Measurements from ENCODE around the gene CDH23.

CDH23 gene

GRCh38 chr10:71414359-71414758, 17.6 kb downstream of the CDH23 start:
- TF ChIP-seq EZH2 (optimal IDR thresholded peaks at IDR 0.05; ENCODE audit: low read depth, low read length) (no peak), CTCF (IDR thresholded peaks at IDR 0.05; ENCODE audit: low read length) (no peak), EZH2phosphoT487 (IDR thresholded peaks at IDR 0.05; ENCODE audit: low read length) (no peak)
- Histone ChIP-seq H3K9me3 (replicated peaks; ENCODE audit: insufficient read depth, low read length) (no peaks in the 10 kb centered on the region), H3F3A (ENCODE audit: insufficient read depth, low read length) (no peaks in the 10 kb centered on the region), H3K4me1 (ENCODE audit: low read length) (no peaks in the 10 kb centered on the region), H3K79me2 (ENCODE audit: low read length) (no peaks in the 10 kb centered on the region), H3K9me2 (replicated peaks; ENCODE audit: insufficient read depth, low read length) (no peaks in the 10 kb centered on the region), H3K36me3 (replicated peaks; ENCODE audit: insufficient read depth, low read length) (no peaks in the 10 kb centered on the region), H3K9ac (ENCODE audit: low read length) (no peak overlapping the region), H3K4me3 (ENCODE audit: low read length) (no peak overlapping the region), H4K20me1 (ENCODE audit: insufficient read depth, low read length) (no peaks in the 10 kb centered on the region), H3K4me2 (ENCODE audit: low read depth, low read length) (no peak overlapping the region), H2AFZ (ENCODE audit: low read length) (no peak overlapping the region), H3K27me3 (replicated peaks; ENCODE audit: insufficient read depth, low read length) (no peaks in the 10 kb centered on the region), H3K27ac (ENCODE audit: low read length) (no peak overlapping the region)
- DNase-seq, result no peak

GRCh38 chr10:71419002-71419540, 22.4 kb downstream of the CDH23 start:
- DNase-seq, result no peak
- Histone ChIP-seq H3K9me2 (replicated peaks; ENCODE audit: insufficient read depth, low read length) (no peaks in the 10 kb centered on the region), H3K36me3 (replicated peaks; ENCODE audit: insufficient read depth, low read length) (no peaks in the 10 kb centered on the region), H2AFZ (ENCODE audit: low read length) (no peak overlapping the region), H3K9me3 (replicated peaks; ENCODE audit: insufficient read depth, low read length) (no peaks in the 10 kb centered on the region), H3K4me1 (ENCODE audit: low read length) (no peaks in the 10 kb centered on the region), H3K27me3 (replicated peaks; ENCODE audit: insufficient read depth, low read length) (no peaks in the 10 kb centered on the region; the same call in 1 of the 2 replicates), H3F3A (ENCODE audit: insufficient read depth, low read length) (no peaks in the 10 kb centered on the region), H3K79me2 (ENCODE audit: low read length) (no peaks in the 10 kb centered on the region), H3K27ac (ENCODE audit: low read length) (no peak overlapping the region), H3K4me3 (ENCODE audit: low read length) (no peak overlapping the region), H4K20me1 (ENCODE audit: insufficient read depth, low read length) (no peaks in the 10 kb centered on the region), H3K4me2 (ENCODE audit: low read depth, low read length) (no peak overlapping the region), H3K9ac (ENCODE audit: low read length) (no peak overlapping the region)
- TF ChIP-seq CTCF (IDR thresholded peaks at IDR 0.05; ENCODE audit: low read length) (no peak), EZH2 (optimal IDR thresholded peaks at IDR 0.05; ENCODE audit: low read depth, low read length) (no peak), EZH2phosphoT487 (IDR thresholded peaks at IDR 0.05; ENCODE audit: low read length) (no peak)

- no peak overlapping the region for H2AFZ ChIP-seq (ENCODE audit: low read length)
- no peaks in the 10 kb centered on the region for H3K79me2 ChIP-seq (ENCODE audit: low read length)
- H3K36me3 ChIP-seq (replicated peaks; ENCODE audit: insufficient read depth, low read length), result no peaks in the 10 kb centered on the region
- no peaks in the 10 kb centered on the region for H3F3A ChIP-seq (ENCODE audit: insufficient read depth, low read length)
- TF ChIP-seq CTCF (IDR thresholded peaks at IDR 0.05; ENCODE audit: low read length), result no peak
- TF ChIP-seq EZH2 (optimal IDR thresholded peaks at IDR 0.05; ENCODE audit: low read depth, low read length), result no peak
- TF ChIP-seq EZH2phosphoT487 (IDR thresholded peaks at IDR 0.05; ENCODE audit: low read length), result no peak
- H3K9ac ChIP-seq (ENCODE audit: low read length), result no peak overlapping the region
- no peaks in the 10 kb centered on the region; the same call in 1 of the 2 replicates for H3K27me3 ChIP-seq (replicated peaks; ENCODE audit: insufficient read depth, low read length)
- no peaks in the 10 kb centered on the region for H3K4me1 ChIP-seq (ENCODE audit: low read length)
- H3K4me3 ChIP-seq (ENCODE audit: low read length), result no peak overlapping the region
- H3K9me2 ChIP-seq (replicated peaks; ENCODE audit: insufficient read depth, low read length), result no peaks in the 10 kb centered on the region
- H4K20me1 ChIP-seq (ENCODE audit: insufficient read depth, low read length), result no peaks in the 10 kb centered on the region
- no peak overlapping the region for H3K27ac ChIP-seq (ENCODE audit: low read length)
- no peak for DNase-seq
- no peaks in the 10 kb centered on the region for H3K9me3 ChIP-seq (replicated peaks; ENCODE audit: insufficient read depth, low read length)
- no peak overlapping the region for H3K4me2 ChIP-seq (ENCODE audit: low read depth, low read length)
These were observed 23.0 kb downstream of the CDH23 start for GRCh38 chr10:71419750-71420149.

Data from MM.1S (cell line).